H1 (cell line): ENCODE measurements around the gene PSD. TPM values are rescaled to one million over a fixed set of nuclear protein-coding genes. Genes with fewer than 3 reads are reported as not detected.

Experiments used
- HDAC6 ChIP-seq: IDR thresholded peaks from one replicate; pipeline ENCODE4 v1.7.1; 2012; ENCODE audit warnings: low read depth, mild to moderate bottlenecking, inconsistent platforms, low read length, moderate library complexity
- microRNA counts: library from miRNA; unstranded; fragments of <30 nt; microRNA quantifications from one replicate; lab custom pipeline; 2015
- microRNA-seq, 2 experiments: library from miRNA; unstranded; fragments of <30 nt; microRNA quantifications; one replicate each; pipeline versions ENCODE4 to v1.2.0, GENCODE V29; 2016 to 2020; ENCODE audit warnings: borderline microRNAs expressed in 2 of 2, borderline number of aligned reads in 2 of 2, borderline replicate concordance in 1 of 2
- polyA plus RNA-seq, 7 experiments: library from polyadenylated mRNA; depleted of rRNA in 3 of 7; stranded (reverse) in 5 of 7; unstranded in 2 of 7; fragments of >200 nt in 5 of 7; fragments of 200-250 nt in 2 of 7; gene quantifications; 1 replicate in 5 of 7; 2 replicates in 1 of 7; 4 replicates in 1 of 7; pipeline versions ENCODE4 v1.2.1 to v1.2.3, GENCODE V29; 2011 to 2013; ENCODE audit warnings: missing spikeins in 2 of 7, mixed read lengths in 2 of 7
- small RNA-seq: library from polyadenylated mRNA; stranded (forward); fragments of <200 nt; extraction: miRNeasy Mini kit (QIAGEN cat#:217004); gene quantifications from one replicate; pipeline ENCODE3, GENCODE V24; 2013; ENCODE audit not compliant: insufficient read depth
- total RNA-seq: library from RNA; stranded (reverse); fragmentation: NEBNext Ultra II Directional; extraction: Animal tissue kit (Norgen Biotek cat#: 25700); gene quantifications from 2 replicates; pipeline ENCODE4 v1.2.1, GENCODE V29; 2021

The PSD gene
- total and polyA plus RNA-seq, 2 of the 8 experiments (the other 6 are each of a cell fraction or from before 2014, with no cell fraction given), result 5.4 to 6.0 TPM

DNA sequence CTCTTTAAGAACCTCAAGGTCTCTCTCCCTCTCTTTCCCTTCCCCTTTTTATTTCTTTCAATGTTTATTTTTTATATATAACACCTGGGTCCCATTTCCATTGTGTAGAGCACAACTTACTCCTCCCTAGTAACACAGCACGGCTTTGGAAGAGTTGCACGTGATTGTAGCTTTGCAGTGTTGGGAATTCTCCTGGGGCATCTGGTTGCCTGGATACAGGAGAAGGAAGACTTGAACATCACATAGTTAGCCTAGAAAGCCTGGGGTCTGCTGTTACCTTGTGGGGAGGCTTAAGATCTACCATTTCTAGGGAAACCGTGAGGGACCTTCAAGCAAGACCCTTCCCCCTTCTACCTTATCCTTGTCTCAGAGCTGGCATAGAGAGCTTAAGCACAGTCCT, 64.1 kb downstream of the PSD start (continued):
- TF ChIP-seq HDAC6, result no peak

MicroRNAs encoded within 50 kb of the gene (microRNA counts, 767-probe panel; counts per million panel counts)
- microRNA hsa-miR-146b-3p (lab: Ali Mortazavi, UCI), result 879 counts per million, percentile 95 among the panel's probes with 10 or more counts
- 879 counts per million, percentile 95 among the panel's probes with 10 or more counts for microRNA hsa-miR-146b-5p (lab: Ali Mortazavi, UCI)

Small RNAs within 50 kb of the gene (microRNA-seq; reads per million reads assigned to microRNA genes)
- gene MIR146B, result 10.6 to 14.0 reads per million in 2 experiments

Small RNAs within 50 kb of the gene (small RNA-seq; reads per million reads assigned to genes)
- gene MIR146B, result 246 reads per million, percentile 98 among the genes with 10 or more reads in this experiment

Other genes starting within 250 kb of the PSD start
- 0.31 TPM in 1 of 2 replicates, not detected in the other for gene ELOVL3, start 192.5 kb downstream of the PSD start, total RNA-seq
- gene ELOVL3, start 192.5 kb downstream of the PSD start, polyA plus RNA-seq (2011; rRNA removed), result 0.19 and 0.27 TPM in 2 replicates
- 0.41 and 0.54 TPM in 2 replicates for gene PITX3, start 177.3 kb downstream of the PSD start, total RNA-seq
- 0.18 and 0.22 TPM in 2 replicates for gene PITX3, start 177.3 kb downstream of the PSD start, polyA plus RNA-seq (2011; rRNA removed)
- 24.4 and 25.5 TPM in 2 replicates for gene GBF1, start 173.3 kb downstream of the PSD start, total RNA-seq
- 11.0 and 16.3 TPM in 2 replicates for gene GBF1, start 173.3 kb downstream of the PSD start, polyA plus RNA-seq (2011; rRNA removed)
- gene NFKB2, start 23.1 kb downstream of the PSD start, total RNA-seq, result 18.7 and 20.4 TPM in 2 replicates
- gene NFKB2, start 23.1 kb downstream of the PSD start, polyA plus RNA-seq (2011; rRNA removed), result 31.4 and 34.5 TPM in 2 replicates
- gene FBXL15, start 2.1 kb upstream of the PSD start, total RNA-seq, result 11.3 and 15.4 TPM in 2 replicates
- gene FBXL15, start 2.1 kb upstream of the PSD start, polyA plus RNA-seq (2011; rRNA removed), result 22.6 and 29.2 TPM in 2 replicates
- gene CUEDC2, start 13.8 kb upstream of the PSD start, total RNA-seq, result 41.7 and 43.6 TPM in 2 replicates
- 55.2 and 66.7 TPM in 2 replicates for gene CUEDC2, start 13.8 kb upstream of the PSD start, polyA plus RNA-seq (2011; rRNA removed)
- 0.34 and 0.44 TPM in 2 replicates for gene C10orf95, start 32.8 kb upstream of the PSD start, total RNA-seq
- 0.48 and 0.80 TPM in 2 replicates for gene C10orf95, start 32.8 kb upstream of the PSD start, polyA plus RNA-seq (2011; rRNA removed)
- gene ACTR1A, start 83.9 kb upstream of the PSD start, total RNA-seq, result 86.3 and 88.0 TPM in 2 replicates
- 78.6 and 79.7 TPM in 2 replicates for gene ACTR1A, start 83.9 kb upstream of the PSD start, polyA plus RNA-seq (2011; rRNA removed)
- 9.4 and 10.8 TPM in 2 replicates for gene SUFU, start 85.2 kb upstream of the PSD start, total RNA-seq
- gene SUFU, start 85.2 kb upstream of the PSD start, polyA plus RNA-seq (2011; rRNA removed), result 7.0 and 7.1 TPM in 2 replicates
- gene TRIM8, start 225.7 kb upstream of the PSD start, total RNA-seq, result 35.4 and 38.8 TPM in 2 replicates
- 24.9 and 34.6 TPM in 2 replicates for gene TRIM8, start 225.7 kb upstream of the PSD start, polyA plus RNA-seq (2011; rRNA removed)